B cell (primary cell): ENCODE data around the gene DPYSL3. TPM values are rescaled to one million over a fixed set of nuclear protein-coding genes. Genes with fewer than 3 reads are reported as not detected.

Source experiments
- ATAC-seq: fragments of 200-7000 bp; cut with Tn5 transposase; one replicate; pipeline ENCODE4 v1.10.0; 2021; ENCODE audit warnings: low read depth, mild to moderate bottlenecking, moderate number of reproducible peaks, moderate library complexity
- CTCF ChIA-PET: fragments of 350-600 bp; sonication (Branson Sonifier 250); formaldehyde crosslinking; loops from one replicate; lab custom pipeline; 2021; ENCODE audit warnings: antibody characterized with exemption, inconsistent platforms; lab: Charles Lee
- POLR2A ChIA-PET: fragments of 350-600 bp; sonication (Branson Sonifier 250); formaldehyde crosslinking; loops from one replicate; lab custom pipeline; 2021; ENCODE audit warnings: antibody characterized with exemption; lab: Charles Lee
- DNase-seq: peaks from one replicate; pipeline ENCODE4 v3.0.0; 2013
- H2AFZ ChIP-seq: 2 replicates; pipeline ENCODE4 v1.6.1; 2012; ENCODE audit warnings: mild to moderate bottlenecking, low read depth, low read length; ENCODE audit not compliant: insufficient read depth, poor library complexity, severe bottlenecking
- H3K27ac ChIP-seq, 2 donors: 1 replicate in 1 of 2; 2 replicates in 1 of 2; pipeline ENCODE4 v1.5.1; 2012 to 2013; ENCODE audit warnings: low read length in 2 of 2, mild to moderate bottlenecking in 2 of 2, moderate library complexity in 1 of 2
- H3K27me3 ChIP-seq, 4 experiments: fragments of 200-600 bp in 1 of 4; sonication (generic) in 1 of 4; replicated peaks in 1 of 4; 1 replicate in 2 of 4; 2 replicates in 2 of 4; pipeline versions ENCODE4 v1.6.1 to v1.7.0; 2013 to 2016; ENCODE audit warnings: low read length in 3 of 4, mild to moderate bottlenecking in 2 of 4, mixed read lengths in 1 of 4, moderate library complexity in 1 of 4; ENCODE audit not compliant: insufficient read depth in 4 of 4, control insufficient read depth in 3 of 4; ENCODE audit errors: control extremely low read depth in 1 of 4
- H3K36me3 ChIP-seq, 2 experiments: replicated peaks in 1 of 2; 1 replicate in 1 of 2; 2 replicates in 1 of 2; pipeline versions ENCODE4 v1.6.1 to v1.7.1; 2013; ENCODE audit warnings: low read length in 1 of 2; ENCODE audit not compliant: insufficient read depth in 2 of 2, control insufficient read depth in 1 of 2; ENCODE audit errors: control extremely low read depth in 1 of 2, extremely low read depth in 1 of 2
- H3K4me1 ChIP-seq, 2 donors: fragments of 200-600 bp in 1 of 2; sonication (generic) in 1 of 2; 1 replicate in 1 of 2; 2 replicates in 1 of 2; pipeline versions ENCODE4 v1.5.1 to v1.6.1; 2013 to 2017; ENCODE audit warnings: low read length in 2 of 2; ENCODE audit not compliant: control insufficient read depth in 2 of 2, insufficient read depth in 2 of 2
- H3K4me2 ChIP-seq: replicated peaks from 2 replicates; pipeline ENCODE3; 2012; ENCODE audit warnings: mild to moderate bottlenecking, low read depth, low read length; ENCODE audit not compliant: poor library complexity, severe bottlenecking
- H3K4me3 ChIP-seq, 5 experiments: fragments of 200-600 bp in 1 of 5; sonication (generic) in 1 of 5; 1 replicate in 3 of 5; 2 replicates in 2 of 5; pipeline versions ENCODE4 v1.5.1 to v1.7.0; 2011 to 2016; ENCODE audit warnings: low read length in 4 of 5, mild to moderate bottlenecking in 4 of 5, low read depth in 2 of 5, control low read depth in 1 of 5, moderate library complexity in 1 of 5; ENCODE audit not compliant: insufficient read depth in 1 of 5; ENCODE audit errors: control extremely low read depth in 1 of 5, extremely low read depth in 1 of 5
- H3K79me2 ChIP-seq: fragments of 200-600 bp; sonication (generic); one replicate; pipeline ENCODE4 v1.6.0; 2016; ENCODE audit warnings: low read length; ENCODE audit not compliant: control insufficient read depth, insufficient read depth
- H3K9ac ChIP-seq: fragments of 200-600 bp; sonication (generic); 2 replicates; pipeline ENCODE4 v1.6.1; 2017; ENCODE audit warnings: mild to moderate bottlenecking, low read length, moderate library complexity
- H3K9me3 ChIP-seq, 3 donors: one replicate each; pipeline versions ENCODE4 v1.6.1 to v1.7.1; 2013; ENCODE audit warnings: low read length in 2 of 3; ENCODE audit not compliant: control insufficient read depth in 2 of 3, insufficient read depth in 1 of 3; ENCODE audit errors: control extremely low read depth in 1 of 3
- H4K20me1 ChIP-seq: 2 replicates; pipeline ENCODE4 v1.6.0; 2012; ENCODE audit warnings: mild to moderate bottlenecking, low read length; ENCODE audit not compliant: insufficient read depth, control insufficient read depth, poor library complexity, severe bottlenecking
- H3K27ac Mint-ChIP-seq: one replicate; pipeline ENCODE4 v1.8.0; 2021; ENCODE audit warnings: mixed read lengths
- H3K27me3 Mint-ChIP-seq: one replicate; pipeline ENCODE4 v1.8.0; 2021; ENCODE audit warnings: mixed read lengths
- H3K4me1 Mint-ChIP-seq: one replicate; pipeline ENCODE4 v1.8.0; 2021; ENCODE audit warnings: mixed read lengths
- H3K4me3 Mint-ChIP-seq: one replicate; pipeline ENCODE4 v1.8.0; 2021; ENCODE audit warnings: mixed read lengths
- H3K9me3 Mint-ChIP-seq: one replicate; pipeline ENCODE4 v1.8.0; 2022; ENCODE audit warnings: mixed read lengths; ENCODE audit not compliant: insufficient read depth
- CTCF ChIP-seq: fragments of 200-600 bp; IDR thresholded peaks from one replicate; pipeline ENCODE4 v1.8.0; 2022; ENCODE audit warnings: antibody characterized with exemption, mild to moderate bottlenecking
- EZH2 ChIP-seq: IDR thresholded peaks from 2 replicates; pipeline ENCODE4 v1.6.1; 2012; ENCODE audit warnings: borderline replicate concordance, low read depth, mild to moderate bottlenecking, moderate library complexity, low read length; ENCODE audit not compliant: insufficient read depth, poor library complexity, severe bottlenecking
- WGBS: methylation state at CpG from one replicate; pipeline ENCODE4 v1.1.5; 2013; ENCODE audit warnings: missing lambda C conversion rate; ENCODE audit not compliant: insufficient coverage; 5-methylcytosine and 5-hydroxymethylcytosine counted together
- intact Hi-C: fragments of 100-400 bp; cut with micrococcal nuclease; formaldehyde crosslinking; loops from one replicate; pipeline ENCODE4 v1.10.0; 2022
- polyA plus RNA-seq: library from polyadenylated mRNA; depleted of rRNA; stranded (reverse); fragments of >200 nt; gene quantifications from 2 replicates; pipeline ENCODE4 v1.2.3, GENCODE V29; 2012
- total RNA-seq, 2 donors: library from RNA; stranded (reverse); fragments of 120-200 nt in 1 of 2; gene quantifications; 1 replicate in 1 of 2; 2 replicates in 1 of 2; pipeline versions ENCODE4 v1.2.3 to v1.2.4, GENCODE V29; 2013 to 2022

The DPYSL3 gene
- total and polyA plus RNA-seq, 2 donors (not counting 1 experiment from before 2014, with no cell fraction given): not detected

- H3K4me3 Mint-ChIP-seq: no peak overlapping the region
- TF ChIP-seq EZH2: no peak
- no peak for TF ChIP-seq CTCF
- Histone ChIP-seq H3K27me3 (peaks cover 0 to 18% (median 9%) of the 10 kb centered on the region in 4 experiments), H2AFZ (no peak overlapping the region), H3K79me2 (no peaks in the 10 kb centered on the region), H3K27ac (no peak overlapping the region), H3K4me1 (peaks cover 5 to 10% of the 10 kb centered on the region in 2 donors), H3K4me2 (no peak overlapping the region), H3K9ac (no peak overlapping the region), H3K9me3 (peaks cover 0 to 7% (median 0%) of the 10 kb centered on the region in 3 donors), H3K4me3 (no peak overlapping the region), H4K20me1 (no peaks in the 10 kb centered on the region), H3K36me3 (no peaks in the 10 kb centered on the region)
- no peak overlapping the region for H3K27ac Mint-ChIP-seq
- WGBS: 100% methylated on average over 1 of the region's 3 CpGs
- DNase-seq (no peak), ATAC-seq (no peak)
- ChIA-PET CTCF (no interaction called here), POLR2A (no interaction called here)
- intact Hi-C loops: no loop called here
- peaks cover 9% of the 10 kb centered on the region for H3K4me1 Mint-ChIP-seq
- H3K9me3 Mint-ChIP-seq: no peaks in the 10 kb centered on the region
- peaks cover 51% of the 10 kb centered on the region for H3K27me3 Mint-ChIP-seq
Measured at GRCh38 chr5:147458581-147458980, 51.3 kb downstream of the DPYSL3 start.

- Histone ChIP-seq H3K4me3 (no peak overlapping the region), H3K36me3 (no peaks in the 10 kb centered on the region), H3K27me3 (peaks cover 0 to 35% (median 32%) of the 10 kb centered on the region in 4 experiments), H3K4me2 (no peak overlapping the region), H3K9ac (no peak overlapping the region), H2AFZ (no peak overlapping the region), H3K27ac (no peak overlapping the region), H3K9me3 (peaks cover 0 to 12% (median 0%) of the 10 kb centered on the region in 3 donors), H4K20me1 (no peaks in the 10 kb centered on the region), H3K79me2 (no peaks in the 10 kb centered on the region), H3K4me1 (peaks cover 13 to 19% of the 10 kb centered on the region in 2 donors)
- Mint-ChIP-seq H3K9me3 (no peaks in the 10 kb centered on the region), H3K27me3 (peaks cover 64% of the 10 kb centered on the region), H3K27ac (no peak overlapping the region), H3K4me3 (no peak overlapping the region), H3K4me1 (peaks cover 17% of the 10 kb centered on the region)
- intact Hi-C loops: no loop called here
- TF ChIP-seq EZH2 (no peak), CTCF (no peak)
- ChIA-PET POLR2A (no interaction called here), CTCF (interaction anchor here (0.7 kb wide), 1 partner anchor 10 kb away, joined by 3 read pairs; no protein-coding TSS in a partner anchor)
- no peak for DNase-seq
- WGBS: 71% methylated on average over 1 of the region's 1 CpG
- ATAC-seq: no peak
Measured at GRCh38 chr5:147455822-147456450, 53.9 kb downstream of the DPYSL3 start.
